BE2C (cell line): ENCODE measurements around the gene TMEM151B.
"Not testable (repeated sequence)": the region's sequence is repeated elsewhere in the genome, so short reads cannot be mapped to it uniquely, and the experiment has no call there.

ENCODE experiments used
- DNase-seq: peaks from one replicate; pipeline ENCODE4 v3.0.0-alpha.2; 2020
- H3K27me3 ChIP-seq: fragments of 250-450 bp; sonication (Bioruptor Pico); 2 replicates; pipeline ENCODE4 v1.5.1; 2020; ENCODE audit warnings: mild to moderate bottlenecking
- H3K36me3 ChIP-seq: fragments of 250-450 bp; sonication (Bioruptor Pico); 2 replicates; pipeline ENCODE4 v1.5.1; 2020; ENCODE audit warnings: mild to moderate bottlenecking
- H3K4me1 ChIP-seq: fragments of 250-450 bp; sonication (Bioruptor Pico); 2 replicates; pipeline ENCODE4 v1.5.1; 2020
- H3K4me3 ChIP-seq: 2 replicates; pipeline ENCODE4 v1.5.1; 2011; ENCODE audit warnings: low read depth, low read length
- H3K9me3 ChIP-seq: fragments of 250-450 bp; sonication (Bioruptor Pico); 2 replicates; pipeline ENCODE4 v1.5.1; 2020
- TF ChIP-seq, protein P1 (sequence below): IDR thresholded peaks from 2 replicates; pipeline ENCODE4 v1.5.1; 2012; ENCODE audit warnings: mild to moderate bottlenecking, low read depth, low read length

TMEM151B gene

DNA sequence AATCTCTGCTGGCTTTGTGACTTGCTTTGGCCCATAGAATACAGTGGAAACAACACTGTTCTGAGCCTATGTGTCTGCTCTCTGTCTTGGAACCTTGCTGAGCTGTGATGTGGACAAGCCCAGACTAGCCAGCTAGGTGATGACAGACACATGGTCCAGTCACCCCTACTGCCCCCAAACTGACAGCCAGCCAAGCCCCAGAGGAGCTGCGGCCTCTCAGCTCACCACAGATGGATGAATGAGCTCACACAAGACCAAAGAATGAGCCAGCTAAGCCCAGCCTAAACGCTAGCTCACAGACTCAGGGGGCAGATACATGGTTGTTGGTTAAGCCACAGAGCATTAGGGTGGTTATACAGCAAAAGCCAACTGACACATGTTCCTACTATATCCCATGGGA is 38.8 kb downstream of the TMEM151B start:
- TF ChIP-seq, protein P1, sequence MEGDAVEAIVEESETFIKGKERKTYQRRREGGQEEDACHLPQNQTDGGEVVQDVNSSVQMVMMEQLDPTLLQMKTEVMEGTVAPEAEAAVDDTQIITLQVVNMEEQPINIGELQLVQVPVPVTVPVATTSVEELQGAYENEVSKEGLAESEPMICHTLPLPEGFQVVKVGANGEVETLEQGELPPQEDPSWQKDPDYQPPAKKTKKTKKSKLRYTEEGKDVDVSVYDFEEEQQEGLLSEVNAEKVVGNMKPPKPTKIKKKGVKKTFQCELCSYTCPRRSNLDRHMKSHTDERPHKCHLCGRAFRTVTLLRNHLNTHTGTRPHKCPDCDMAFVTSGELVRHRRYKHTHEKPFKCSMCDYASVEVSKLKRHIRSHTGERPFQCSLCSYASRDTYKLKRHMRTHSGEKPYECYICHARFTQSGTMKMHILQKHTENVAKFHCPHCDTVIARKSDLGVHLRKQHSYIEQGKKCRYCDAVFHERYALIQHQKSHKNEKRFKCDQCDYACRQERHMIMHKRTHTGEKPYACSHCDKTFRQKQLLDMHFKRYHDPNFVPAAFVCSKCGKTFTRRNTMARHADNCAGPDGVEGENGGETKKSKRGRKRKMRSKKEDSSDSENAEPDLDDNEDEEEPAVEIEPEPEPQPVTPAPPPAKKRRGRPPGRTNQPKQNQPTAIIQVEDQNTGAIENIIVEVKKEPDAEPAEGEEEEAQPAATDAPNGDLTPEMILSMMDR: no peak
- Histone ChIP-seq H3K9me3 (no peaks in the 10 kb centered on the region), H3K4me3 (no peak overlapping the region), H3K4me1 (no peaks in the 10 kb centered on the region), H3K27me3 (no peaks in the 10 kb centered on the region), H3K36me3 (peaks cover 74% of the 10 kb centered on the region)
- DNase-seq: no peak

DNA sequence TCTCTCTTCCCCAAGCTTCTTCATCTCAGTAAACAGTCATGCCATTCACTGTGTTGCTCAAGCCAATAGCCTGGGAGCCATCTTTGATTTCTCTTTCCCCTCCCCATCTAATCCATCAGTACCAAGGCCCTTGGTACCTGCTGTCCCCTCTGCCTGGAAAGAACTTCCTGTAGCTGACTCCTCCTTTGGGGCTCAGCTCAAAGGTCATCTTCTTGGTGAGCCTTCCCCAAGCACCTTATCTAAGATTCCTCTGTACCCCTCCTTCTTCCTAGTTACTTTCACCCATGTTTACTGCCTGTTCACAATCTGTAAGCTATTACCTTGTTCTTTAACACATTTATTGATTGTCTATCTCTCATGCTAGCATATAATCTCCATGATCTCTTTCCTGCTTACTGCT is 39.4 kb downstream of the TMEM151B start:
- Histone ChIP-seq H3K27me3 (no peaks in the 10 kb centered on the region), H3K9me3 (no peaks in the 10 kb centered on the region), H3K4me1 (no peaks in the 10 kb centered on the region), H3K4me3 (no peak overlapping the region), H3K36me3 (peaks cover 69% of the 10 kb centered on the region)
- TF ChIP-seq, protein P1: no peak
- DNase-seq: no peak

DNA sequence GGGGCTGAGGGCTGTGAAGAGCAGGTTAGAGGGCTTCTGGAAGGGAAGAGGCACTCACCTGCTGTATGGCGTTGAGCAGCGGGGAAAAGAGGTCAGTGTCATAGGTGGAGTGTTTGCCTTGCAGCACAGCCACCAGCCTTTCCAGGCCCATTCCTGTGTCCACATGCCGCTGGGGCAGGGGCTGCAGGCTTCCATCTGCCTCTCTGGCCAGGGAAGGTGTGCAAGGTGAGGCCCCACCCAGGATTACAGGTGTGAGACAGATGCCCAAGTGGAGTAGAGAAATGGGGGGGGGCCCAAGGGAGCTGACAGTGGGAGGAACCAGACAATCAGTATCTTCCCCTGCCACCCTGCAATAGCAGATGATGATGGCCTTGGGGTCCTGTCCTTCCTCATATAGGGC is 40.0 kb downstream of the TMEM151B start:
- TF ChIP-seq, protein P1: no peak
- no peak overlapping the region for H3K4me3 ChIP-seq
- H3K9me3 ChIP-seq: no peaks in the 10 kb centered on the region
- no peak for DNase-seq
- H3K27me3 ChIP-seq: no peaks in the 10 kb centered on the region
- no peaks in the 10 kb centered on the region for H3K4me1 ChIP-seq
- H3K36me3 ChIP-seq: peaks cover 63% of the 10 kb centered on the region

DNA sequence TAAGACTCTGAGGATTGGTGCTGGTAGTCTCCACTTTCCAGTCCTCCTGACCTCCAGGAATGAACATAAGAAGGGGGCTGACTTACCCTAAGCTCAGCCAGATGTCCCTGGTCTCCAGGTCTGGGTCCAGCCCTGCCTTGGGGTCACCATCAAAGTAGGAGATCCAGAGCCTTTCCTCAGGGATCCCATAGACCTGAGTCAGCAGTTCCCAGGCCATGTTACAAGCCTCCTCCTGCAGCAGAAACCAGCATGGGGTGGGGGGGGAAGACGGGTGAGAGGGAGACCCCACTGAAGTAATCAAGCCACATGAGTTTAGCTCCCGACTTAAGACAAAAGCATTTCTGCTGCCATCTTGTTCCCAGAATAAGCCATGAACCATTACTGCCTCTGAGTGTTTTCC is 41.1 kb downstream of the TMEM151B start:
- H3K4me1 ChIP-seq: no peaks in the 10 kb centered on the region
- TF ChIP-seq, protein P1: no peak
- no peak for DNase-seq
- peaks cover 52% of the 10 kb centered on the region for H3K36me3 ChIP-seq
- H3K4me3 ChIP-seq: peak overlapping the region; percentile 84; the same call in 1 of the 2 replicates
- no peaks in the 10 kb centered on the region for H3K27me3 ChIP-seq
- H3K9me3 ChIP-seq: no peaks in the 10 kb centered on the region

DNA sequence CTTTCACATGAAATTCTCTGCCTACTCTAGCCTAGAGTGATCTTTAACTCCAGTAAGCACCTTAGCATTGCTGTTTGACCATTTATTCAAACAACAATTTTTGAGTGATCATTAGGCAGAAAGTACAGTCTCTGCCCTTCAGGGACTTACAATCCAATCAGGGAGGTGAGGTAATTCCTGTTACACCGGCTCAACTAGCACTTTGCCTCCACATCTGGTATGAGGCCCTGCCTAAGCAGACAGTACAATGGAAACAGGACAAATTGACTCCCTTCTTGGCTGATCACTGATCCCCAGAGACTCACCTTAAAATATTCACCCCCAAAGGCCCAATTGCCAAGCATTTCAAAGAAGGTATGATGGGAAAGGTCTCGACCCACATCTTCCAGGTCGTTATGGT is 41.5 kb downstream of the TMEM151B start:
- no peak for DNase-seq
- no peaks in the 10 kb centered on the region for H3K9me3 ChIP-seq
- H3K36me3 ChIP-seq: peaks cover 48% of the 10 kb centered on the region
- TF ChIP-seq, protein P1: no peak
- no peaks in the 10 kb centered on the region for H3K4me1 ChIP-seq
- H3K27me3 ChIP-seq: no peaks in the 10 kb centered on the region
- peak overlapping the region; percentile 84 for H3K4me3 ChIP-seq

DNA sequence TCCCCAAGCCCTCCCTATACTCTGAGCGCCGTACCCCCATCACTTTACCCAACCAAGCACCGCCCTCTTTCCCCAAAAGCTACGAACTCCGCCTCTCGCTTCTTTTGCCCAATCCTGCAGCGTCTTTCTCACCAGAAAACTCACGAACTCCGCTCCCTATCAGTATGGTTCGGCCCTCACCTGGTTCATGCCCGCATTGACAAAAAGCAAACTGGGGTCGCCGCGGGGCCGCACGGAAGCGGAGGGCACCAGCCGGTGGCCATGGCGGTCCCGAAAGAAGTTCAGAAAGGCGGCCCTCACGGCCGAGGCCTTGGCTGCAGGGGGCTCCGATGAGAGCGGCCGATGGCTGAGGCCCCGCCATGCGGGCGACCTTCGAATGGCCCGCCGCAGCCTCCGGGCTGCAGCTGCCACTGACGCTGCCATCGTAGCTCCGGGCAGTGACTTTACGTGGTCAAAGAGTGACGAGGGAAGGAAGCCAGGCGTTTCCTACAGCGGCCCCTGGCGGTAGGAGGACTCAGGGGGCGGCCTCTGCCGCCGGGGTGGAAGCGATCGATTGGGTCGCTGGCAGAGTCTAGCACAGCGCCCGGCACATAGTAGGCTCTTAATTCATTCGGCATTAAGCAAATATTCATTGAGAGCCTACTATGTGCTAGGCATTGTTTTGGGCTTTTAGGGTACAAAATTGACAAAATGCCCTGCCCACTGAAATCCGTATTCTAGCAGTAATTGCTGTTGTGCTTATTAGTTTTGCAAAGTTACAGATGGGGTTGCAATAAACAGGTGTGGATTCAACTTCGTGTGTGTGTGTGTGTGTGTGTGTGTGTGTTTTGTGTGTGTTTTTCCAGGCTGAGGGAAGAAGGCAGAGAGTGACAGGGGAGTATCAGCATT is 42.9 kb downstream of the TMEM151B start, which contains the start of gene AARS2:
Gene AARS2 (minus strand): TSS at position 447 of the 888 bp plus-strand sequence. CDS start 24 bp downstream, at position 423.
- peak within 1 kb of the TSS; percentile 84 for H3K4me3 ChIP-seq
- no peaks in the 10 kb centered on the region for H3K27me3 ChIP-seq
- no peaks in the 10 kb centered on the region for H3K9me3 ChIP-seq
- peak; percentile 93 for DNase-seq
- H3K36me3 ChIP-seq: peaks cover 34% of the 10 kb centered on the region
- TF ChIP-seq, protein P1: peak; percentile 98
- no peaks in the 10 kb centered on the region for H3K4me1 ChIP-seq

DNA sequence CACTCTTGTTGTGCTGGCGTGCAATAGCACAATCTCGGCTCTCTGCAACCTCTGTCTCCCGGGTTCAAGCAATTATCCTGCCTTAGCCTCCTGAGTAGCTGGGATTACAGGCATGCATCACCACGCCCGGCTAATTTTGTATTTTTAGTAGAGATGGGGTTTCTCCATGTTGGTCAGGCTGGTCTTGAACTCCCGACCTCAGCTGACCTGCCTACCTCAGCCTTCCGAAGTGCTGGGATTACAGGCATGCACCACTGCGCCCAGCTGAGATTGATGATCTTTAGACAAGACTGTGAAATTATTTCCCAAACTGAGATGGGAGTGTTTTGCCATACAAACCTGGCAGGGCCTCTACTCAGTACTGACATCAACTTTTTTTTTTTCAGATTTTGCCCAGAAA is 44.4 kb downstream of the TMEM151B start:
- not testable (repeated sequence) for H3K4me1 ChIP-seq, DNase-seq, H3K4me3 ChIP-seq, H3K27me3 ChIP-seq, H3K9me3 ChIP-seq
- peaks cover 25% of the 10 kb centered on the region for H3K36me3 ChIP-seq
